ENCODE results near the gene NBPF12.
"Not testable (repeated sequence)": the region's sequence is repeated elsewhere in the genome, so short reads cannot be mapped to it uniquely, and the experiment has no call there.

DNA sequence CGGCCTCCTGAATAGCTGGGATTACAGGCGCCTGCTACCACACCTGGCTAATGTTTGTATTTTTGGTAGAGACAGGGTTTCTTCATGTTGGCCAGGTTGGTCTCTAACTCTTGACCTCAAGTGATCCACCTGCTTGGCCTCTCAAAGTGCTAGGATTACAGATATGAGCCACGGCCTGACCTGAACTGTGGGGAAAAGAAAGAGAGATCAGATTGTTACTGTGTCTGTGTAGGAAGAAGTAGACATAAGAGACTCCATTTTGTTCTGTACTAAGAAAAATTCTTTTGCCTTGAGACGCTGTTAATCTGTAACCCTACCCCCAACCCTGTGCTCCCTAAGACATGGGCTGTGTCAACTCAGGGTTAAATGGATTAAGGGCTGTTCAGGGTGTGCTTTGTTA, 10.0 kb downstream of the NBPF12 start:
- TF ChIP-seq, protein P1, sequence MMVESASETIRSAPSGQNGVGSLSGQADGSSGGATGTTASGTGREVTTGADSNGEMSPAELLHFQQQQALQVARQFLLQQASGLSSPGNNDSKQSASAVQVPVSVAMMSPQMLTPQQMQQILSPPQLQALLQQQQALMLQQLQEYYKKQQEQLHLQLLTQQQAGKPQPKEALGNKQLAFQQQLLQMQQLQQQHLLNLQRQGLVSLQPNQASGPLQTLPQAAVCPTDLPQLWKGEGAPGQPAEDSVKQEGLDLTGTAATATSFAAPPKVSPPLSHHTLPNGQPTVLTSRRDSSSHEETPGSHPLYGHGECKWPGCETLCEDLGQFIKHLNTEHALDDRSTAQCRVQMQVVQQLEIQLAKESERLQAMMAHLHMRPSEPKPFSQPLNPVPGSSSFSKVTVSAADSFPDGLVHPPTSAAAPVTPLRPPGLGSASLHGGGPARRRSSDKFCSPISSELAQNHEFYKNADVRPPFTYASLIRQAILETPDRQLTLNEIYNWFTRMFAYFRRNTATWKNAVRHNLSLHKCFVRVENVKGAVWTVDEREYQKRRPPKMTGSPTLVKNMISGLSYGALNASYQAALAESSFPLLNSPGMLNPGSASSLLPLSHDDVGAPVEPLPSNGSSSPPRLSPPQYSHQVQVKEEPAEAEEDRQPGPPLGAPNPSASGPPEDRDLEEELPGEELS (CRISPR knock-in tag; IDR thresholded peaks at IDR 0.05), result not testable (repeated sequence)
- TF ChIP-seq TEAD4 (CRISPR knock-in tag; IDR thresholded peaks at IDR 0.05); ZNF263 (CRISPR knock-in tag; IDR thresholded peaks at IDR 0.05; ENCODE audit: low read depth): not testable (repeated sequence)
- TF ChIP-seq, protein P2, sequence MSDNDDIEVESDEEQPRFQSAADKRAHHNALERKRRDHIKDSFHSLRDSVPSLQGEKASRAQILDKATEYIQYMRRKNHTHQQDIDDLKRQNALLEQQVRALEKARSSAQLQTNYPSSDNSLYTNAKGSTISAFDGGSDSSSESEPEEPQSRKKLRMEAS (CRISPR knock-in tag; IDR thresholded peaks at IDR 0.05), result not testable (repeated sequence)
- TF ChIP-seq, protein P3, sequence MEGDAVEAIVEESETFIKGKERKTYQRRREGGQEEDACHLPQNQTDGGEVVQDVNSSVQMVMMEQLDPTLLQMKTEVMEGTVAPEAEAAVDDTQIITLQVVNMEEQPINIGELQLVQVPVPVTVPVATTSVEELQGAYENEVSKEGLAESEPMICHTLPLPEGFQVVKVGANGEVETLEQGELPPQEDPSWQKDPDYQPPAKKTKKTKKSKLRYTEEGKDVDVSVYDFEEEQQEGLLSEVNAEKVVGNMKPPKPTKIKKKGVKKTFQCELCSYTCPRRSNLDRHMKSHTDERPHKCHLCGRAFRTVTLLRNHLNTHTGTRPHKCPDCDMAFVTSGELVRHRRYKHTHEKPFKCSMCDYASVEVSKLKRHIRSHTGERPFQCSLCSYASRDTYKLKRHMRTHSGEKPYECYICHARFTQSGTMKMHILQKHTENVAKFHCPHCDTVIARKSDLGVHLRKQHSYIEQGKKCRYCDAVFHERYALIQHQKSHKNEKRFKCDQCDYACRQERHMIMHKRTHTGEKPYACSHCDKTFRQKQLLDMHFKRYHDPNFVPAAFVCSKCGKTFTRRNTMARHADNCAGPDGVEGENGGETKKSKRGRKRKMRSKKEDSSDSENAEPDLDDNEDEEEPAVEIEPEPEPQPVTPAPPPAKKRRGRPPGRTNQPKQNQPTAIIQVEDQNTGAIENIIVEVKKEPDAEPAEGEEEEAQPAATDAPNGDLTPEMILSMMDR (IDR thresholded peaks at IDR 0.05), result not testable (repeated sequence)
- TF ChIP-seq, protein P4, sequence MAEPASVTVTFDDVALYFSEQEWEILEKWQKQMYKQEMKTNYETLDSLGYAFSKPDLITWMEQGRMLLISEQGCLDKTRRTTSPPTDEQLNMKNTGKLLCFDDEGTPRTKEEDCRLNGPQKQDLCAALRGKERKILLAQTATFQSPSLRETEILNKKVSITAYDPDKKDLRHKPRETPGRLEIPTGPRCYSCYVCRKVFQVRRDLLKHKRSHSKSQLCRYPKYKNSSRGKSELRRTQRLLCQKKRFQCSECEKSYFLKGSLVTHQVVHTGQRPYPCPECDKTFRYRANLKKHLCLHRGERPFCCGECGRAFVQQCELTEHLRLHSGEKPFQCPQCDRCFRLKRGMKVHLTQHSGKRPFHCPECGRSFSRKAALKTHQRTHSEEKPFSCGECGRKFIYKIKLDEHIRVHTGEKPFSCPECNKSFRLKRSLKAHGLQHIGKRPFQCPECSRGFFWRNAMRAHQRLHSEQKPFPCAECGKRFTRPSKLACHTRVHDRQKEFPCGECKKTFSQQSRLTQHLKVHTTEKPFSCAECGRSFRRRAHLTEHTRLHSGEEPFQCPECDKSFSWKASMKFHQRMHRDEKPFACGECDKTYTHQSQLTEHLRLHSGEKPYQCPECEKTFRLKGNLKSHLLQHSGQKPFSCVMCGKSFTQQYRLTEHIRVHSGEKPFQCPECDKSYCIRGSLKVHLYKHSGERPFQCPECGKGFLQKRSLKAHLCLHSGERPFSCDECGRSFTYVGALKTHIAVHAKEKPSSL (CRISPR knock-in tag; conservative IDR thresholded peaks at IDR 0.05), result not testable (repeated sequence)

All from WTC11 (cell line).